CD14-positive monocyte (primary cell): Measurements from ENCODE around the gene ZBTB32. TPM values are rescaled to one million over a fixed set of nuclear protein-coding genes. Genes with fewer than 3 reads are reported as not detected.

Experiments
- DNase-seq, 3 donors: peaks; one replicate each; pipeline ENCODE4 v3.0.0-alpha.2; 2011 to 2022
- H2AFZ ChIP-seq: 2 replicates; pipeline ENCODE4 v1.6.0; 2012; ENCODE audit warnings: mild to moderate bottlenecking, low read depth, low read length, inconsistent platforms; ENCODE audit not compliant: insufficient read depth, poor library complexity, severe bottlenecking
- H3K27ac ChIP-seq, 2 donors: 1 replicate in 1 of 2; 2 replicates in 1 of 2; pipeline ENCODE4 v1.5.1; 2012 to 2013; ENCODE audit warnings: low read length in 2 of 2, control low read depth in 1 of 2, inconsistent platforms in 1 of 2, low read depth in 1 of 2, mild to moderate bottlenecking in 1 of 2
- H3K27me3 ChIP-seq, 2 donors: one replicate each; pipeline versions ENCODE4 v1.6.0 to v1.6.1; 2011 to 2013; ENCODE audit warnings: low read length in 2 of 2; ENCODE audit not compliant: control insufficient read depth in 2 of 2, insufficient read depth in 2 of 2
- H3K36me3 ChIP-seq, 2 donors: replicated peaks in 1 of 2; 1 replicate in 1 of 2; 2 replicates in 1 of 2; pipeline versions ENCODE4 v1.5.1 to v1.6.1; 2012 to 2013; ENCODE audit warnings: low read length in 2 of 2, control low read depth in 1 of 2, inconsistent platforms in 1 of 2, mild to moderate bottlenecking in 1 of 2; ENCODE audit not compliant: insufficient read depth in 2 of 2, control insufficient read depth in 1 of 2
- H3K4me1 ChIP-seq, 2 donors: 1 replicate in 1 of 2; 2 replicates in 1 of 2; pipeline versions ENCODE4 v1.5.1 to v1.6.1; 2012 to 2013; ENCODE audit warnings: low read length in 2 of 2, control low read depth in 1 of 2, inconsistent platforms in 1 of 2, mild to moderate bottlenecking in 1 of 2, moderate library complexity in 1 of 2; ENCODE audit not compliant: insufficient read depth in 2 of 2, control insufficient read depth in 1 of 2
- H3K4me2 ChIP-seq: replicated peaks from 2 replicates; pipeline ENCODE3; 2012; ENCODE audit warnings: low read length, moderate library complexity, mild to moderate bottlenecking; ENCODE audit not compliant: poor library complexity, severe bottlenecking; ENCODE audit errors: extremely low read depth
- H3K4me3 ChIP-seq, 3 experiments: fragments of 200-600 bp in 1 of 3; sonication (generic) in 1 of 3; replicated peaks in 1 of 3; 1 replicate in 2 of 3; 2 replicates in 1 of 3; pipeline ENCODE4 v1.5.1; 2011 to 2013; ENCODE audit warnings: low read length in 3 of 3, mild to moderate bottlenecking in 3 of 3, control low read depth in 2 of 3, low read depth in 2 of 3, inconsistent platforms in 1 of 3, moderate library complexity in 1 of 3
- H3K79me2 ChIP-seq: 2 replicates; pipeline ENCODE4 v1.6.0; 2012; ENCODE audit warnings: mild to moderate bottlenecking, control low read depth, inconsistent platforms, low read length, moderate library complexity; ENCODE audit not compliant: insufficient read depth
- H3K9ac ChIP-seq: 2 replicates; pipeline ENCODE4 v1.6.0; 2017; ENCODE audit warnings: low read length, mild to moderate bottlenecking; ENCODE audit not compliant: insufficient read depth, poor library complexity, severe bottlenecking
- H3K9me3 ChIP-seq, 2 donors: replicated peaks in 1 of 2; 1 replicate in 1 of 2; 2 replicates in 1 of 2; pipeline versions ENCODE4 v1.5.1 to v1.6.1; 2012 to 2013; ENCODE audit warnings: low read length in 2 of 2, control low read depth in 1 of 2; ENCODE audit not compliant: control insufficient read depth in 1 of 2, insufficient read depth in 1 of 2
- H4K20me1 ChIP-seq: 2 replicates; pipeline ENCODE4 v1.6.0; 2012; ENCODE audit warnings: mild to moderate bottlenecking, low read length, control low read depth, moderate library complexity; ENCODE audit not compliant: insufficient read depth
- H3K27ac Mint-ChIP-seq, 7 donors: one replicate each; pipeline ENCODE4 v1.8.0; 2020; ENCODE audit warnings: mild to moderate bottlenecking in 7 of 7, mixed read lengths in 7 of 7, moderate library complexity in 6 of 7, inconsistent platforms in 2 of 7
- H3K27me3 Mint-ChIP-seq, 3 donors: one replicate each; pipeline ENCODE4 v1.8.0; 2021 to 2022; ENCODE audit warnings: low read depth in 3 of 3, mild to moderate bottlenecking in 3 of 3, mixed read lengths in 3 of 3, moderate library complexity in 3 of 3, inconsistent platforms in 1 of 3
- H3K36me3 Mint-ChIP-seq, 2 donors: one replicate each; pipeline ENCODE4 v1.8.0; 2020; ENCODE audit warnings: mixed read lengths in 2 of 2, inconsistent platforms in 1 of 2, mild to moderate bottlenecking in 1 of 2
- H3K4me1 Mint-ChIP-seq: one replicate; pipeline ENCODE4 v1.8.0; 2020; ENCODE audit warnings: mild to moderate bottlenecking, mixed read lengths
- H3K4me3 Mint-ChIP-seq, 2 donors: one replicate each; pipeline ENCODE4 v1.8.0; 2020; ENCODE audit warnings: mild to moderate bottlenecking in 2 of 2, mixed read lengths in 2 of 2, moderate library complexity in 1 of 2
- H3K9me3 Mint-ChIP-seq, 7 donors: one replicate each; pipeline ENCODE4 v1.8.0; 2020 to 2022; ENCODE audit warnings: mixed read lengths in 7 of 7, mild to moderate bottlenecking in 6 of 7, moderate library complexity in 6 of 7, inconsistent platforms in 2 of 7
- WGBS: methylation state at CpG from one replicate; pipeline ENCODE4 v1.1.5; 2013; ENCODE audit warnings: missing lambda C conversion rate; ENCODE audit not compliant: insufficient coverage; 5-methylcytosine and 5-hydroxymethylcytosine counted together
- intact Hi-C, 2 donors: fragments of 100-400 bp; cut with micrococcal nuclease; formaldehyde crosslinking; loops; one replicate each; pipeline versions ENCODE4 v1.15.0 to v1.15.1; 2023
- polyA plus RNA-seq, 3 donors: library from polyadenylated mRNA; depleted of rRNA in 1 of 3; unstranded in 2 of 3; stranded (reverse) in 1 of 3; fragments of 300-500 nt in 2 of 3; fragments of >200 nt in 1 of 3; fragmentation: Illumina TruSeq in 2 of 3; gene quantifications; 1 replicate in 2 of 3; 2 replicates in 1 of 3; pipeline ENCODE4 v1.2.3, GENCODE V29; 2012 to 2021
- TF ChIP-seq, protein P1 (sequence below): fragments of 200-600 bp; IDR thresholded peaks from one replicate; pipeline ENCODE4 v1.8.0; 2022; ENCODE audit warnings: antibody characterized with exemption, mild to moderate bottlenecking

ZBTB32 gene
- polyA plus RNA-seq, 3 donors: 0.05 TPM; not detected in 2

DNA sequence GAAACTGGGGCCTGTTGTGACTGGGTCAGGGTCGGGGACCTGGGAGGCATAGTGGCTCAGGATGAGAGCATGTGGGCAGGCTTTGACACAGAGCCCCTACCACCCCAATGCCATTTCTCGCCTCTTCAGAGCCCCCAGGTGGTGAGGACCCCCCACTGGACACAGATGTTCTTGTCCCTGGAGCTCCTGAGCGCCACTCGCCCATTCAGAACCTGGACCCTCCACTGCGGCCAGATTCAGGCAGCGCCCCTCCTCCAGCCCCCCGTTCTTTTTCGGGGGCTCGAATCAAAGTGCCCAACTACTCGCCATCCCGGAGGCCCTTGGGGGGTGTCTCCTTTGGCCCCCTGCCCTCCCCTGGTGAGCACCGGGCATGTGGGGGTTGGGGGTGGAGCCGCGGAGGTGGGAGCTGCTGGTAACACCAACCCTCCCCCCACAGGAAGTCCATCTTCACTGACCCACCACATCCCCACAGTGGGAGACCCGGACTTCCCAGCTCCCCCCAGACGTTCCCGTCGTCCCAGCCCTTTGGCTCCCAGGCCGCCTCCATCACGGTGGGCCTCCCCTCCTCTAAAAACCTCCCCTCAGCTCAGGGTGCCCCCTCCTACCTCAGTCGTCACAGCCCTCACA is 27.5 kb downstream of the ZBTB32 start:
- peaks cover 80 to 97% of the 10 kb centered on the region in 2 donors for H3K36me3 Mint-ChIP-seq
- Histone ChIP-seq H4K20me1 (peaks cover 71% of the 10 kb centered on the region), H3K4me2 (no peak overlapping the region), H3K4me3 (no peak overlapping the region), H3K9ac (no peak overlapping the region), H3K36me3 (peaks cover 87 to 100% of the 10 kb centered on the region in 2 donors), H3K9me3 (no peaks in the 10 kb centered on the region), H3K79me2 (no peaks in the 10 kb centered on the region), H3K27ac (no peak overlapping the region), H2AFZ (no peak overlapping the region), H3K4me1 (no peaks in the 10 kb centered on the region), H3K27me3 (no peaks in the 10 kb centered on the region)
- intact Hi-C loops: no loop called here
- H3K4me3 Mint-ChIP-seq: no peak overlapping the region
- WGBS: 97% methylated on average over 14 of the region's 21 CpGs
- H3K27ac Mint-ChIP-seq: no peak overlapping the region
- no peak for DNase-seq
- H3K4me1 Mint-ChIP-seq: no peaks in the 10 kb centered on the region
- TF ChIP-seq, protein P1, sequence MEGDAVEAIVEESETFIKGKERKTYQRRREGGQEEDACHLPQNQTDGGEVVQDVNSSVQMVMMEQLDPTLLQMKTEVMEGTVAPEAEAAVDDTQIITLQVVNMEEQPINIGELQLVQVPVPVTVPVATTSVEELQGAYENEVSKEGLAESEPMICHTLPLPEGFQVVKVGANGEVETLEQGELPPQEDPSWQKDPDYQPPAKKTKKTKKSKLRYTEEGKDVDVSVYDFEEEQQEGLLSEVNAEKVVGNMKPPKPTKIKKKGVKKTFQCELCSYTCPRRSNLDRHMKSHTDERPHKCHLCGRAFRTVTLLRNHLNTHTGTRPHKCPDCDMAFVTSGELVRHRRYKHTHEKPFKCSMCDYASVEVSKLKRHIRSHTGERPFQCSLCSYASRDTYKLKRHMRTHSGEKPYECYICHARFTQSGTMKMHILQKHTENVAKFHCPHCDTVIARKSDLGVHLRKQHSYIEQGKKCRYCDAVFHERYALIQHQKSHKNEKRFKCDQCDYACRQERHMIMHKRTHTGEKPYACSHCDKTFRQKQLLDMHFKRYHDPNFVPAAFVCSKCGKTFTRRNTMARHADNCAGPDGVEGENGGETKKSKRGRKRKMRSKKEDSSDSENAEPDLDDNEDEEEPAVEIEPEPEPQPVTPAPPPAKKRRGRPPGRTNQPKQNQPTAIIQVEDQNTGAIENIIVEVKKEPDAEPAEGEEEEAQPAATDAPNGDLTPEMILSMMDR: no peak
- H3K9me3 Mint-ChIP-seq: no peaks in the 10 kb centered on the region
- H3K27me3 Mint-ChIP-seq: peaks cover 0 to 3% (median 0%) of the 10 kb centered on the region in 3 donors

DNA sequence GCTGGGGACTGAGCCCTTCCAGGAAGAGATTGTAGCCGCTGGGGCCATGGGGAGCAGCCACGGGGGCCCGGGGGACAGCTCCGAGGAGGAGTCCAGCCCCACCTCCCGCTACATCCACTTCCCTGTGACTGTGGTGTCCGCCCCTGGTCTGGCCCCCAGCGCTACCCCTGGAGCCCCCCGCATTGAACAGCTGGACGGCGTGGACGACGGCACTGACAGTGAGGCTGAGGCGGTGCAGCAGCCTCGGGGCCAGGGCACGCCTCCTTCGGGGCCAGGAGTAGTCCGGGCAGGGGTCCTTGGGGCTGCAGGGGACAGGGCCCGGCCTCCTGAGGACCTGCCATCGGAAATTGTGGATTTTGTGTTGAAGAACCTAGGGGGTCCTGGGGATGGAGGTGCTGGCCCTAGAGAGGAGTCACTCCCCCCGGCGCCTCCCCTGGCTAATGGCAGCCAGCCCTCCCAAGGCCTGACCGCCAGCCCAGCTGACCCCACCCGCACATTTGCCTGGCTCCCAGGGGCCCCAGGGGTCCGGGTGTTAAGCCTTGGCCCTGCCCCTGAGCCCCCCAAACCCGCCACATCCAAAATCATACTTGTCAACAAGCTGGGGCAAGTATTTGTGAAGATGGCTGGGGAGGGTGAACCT is 28.3 kb downstream of the ZBTB32 start:
- Histone ChIP-seq H3K4me1 (no peaks in the 10 kb centered on the region), H3K27me3 (no peaks in the 10 kb centered on the region), H3K4me2 (no peak overlapping the region), H2AFZ (no peak overlapping the region), H3K27ac (no peak overlapping the region), H3K9ac (no peak overlapping the region), H3K4me3 (no peak overlapping the region), H3K9me3 (no peaks in the 10 kb centered on the region), H3K36me3 (peaks cover 86 to 100% of the 10 kb centered on the region in 2 donors), H3K79me2 (no peaks in the 10 kb centered on the region), H4K20me1 (peaks cover 74% of the 10 kb centered on the region)
- no peaks in the 10 kb centered on the region for H3K9me3 Mint-ChIP-seq
- peaks cover 78 to 97% of the 10 kb centered on the region in 2 donors for H3K36me3 Mint-ChIP-seq
- no peak overlapping the region for H3K4me3 Mint-ChIP-seq
- H3K27me3 Mint-ChIP-seq: peaks cover 0 to 3% (median 0%) of the 10 kb centered on the region in 3 donors
- peak overlapping the region in 1 of 7 donors; percentile 14 for H3K27ac Mint-ChIP-seq
- DNase-seq: no peak
- no peaks in the 10 kb centered on the region for H3K4me1 Mint-ChIP-seq
- TF ChIP-seq, protein P1: no peak
- WGBS: 97% methylated on average over 21 of the region's 25 CpGs
- intact Hi-C loops: no loop called here
